MV-4-11 (cell line): Measurements from ENCODE around the gene KIZ.

Source experiments
- DNase-seq: peaks from one replicate; lab custom pipeline; 2025; lab: John Stamatoyannopoulos, UW

The KIZ gene

GRCh38 chr20:21105429-21106170 is 20.3 kb upstream of the KIZ start:
- no peak for DNase-seq

GRCh38 chr20:21106171-21107017 is 19.5 kb upstream of the KIZ start, which contains the start of gene LINC00237:
LINC00237 (minus strand) TSS chr20:21106358.
- no peak for DNase-seq

GRCh38 chr20:21109144-21109543 is 16.7 kb upstream of the KIZ start:
- DNase-seq, result no peak

- DNase-seq, result no peak
Observed at GRCh38 chr20:21110811-21111210, 15.1 kb upstream of the KIZ start.

- DNase-seq, result no peak
Observed at GRCh38 chr20:21111416-21111815, 14.5 kb upstream of the KIZ start.

GRCh38 chr20:21113697-21114096 is 12.2 kb upstream of the KIZ start:
- DNase-seq, result no peak

GRCh38 chr20:21114584-21114983 is 11.3 kb upstream of the KIZ start:
- DNase-seq, result no peak

GRCh38 chr20:21117521-21117920 is 8.4 kb upstream of the KIZ start:
- no peak for DNase-seq

GRCh38 chr20:21118138-21118537 is 7.7 kb upstream of the KIZ start:
- DNase-seq, result no peak

- no peak for DNase-seq
Observed at GRCh38 chr20:21118782-21119181, 7.1 kb upstream of the KIZ start.

- DNase-seq, result no peak
Observed at GRCh38 chr20:21124190-21124589, 1.7 kb upstream of the KIZ start.

- DNase-seq, result no peak
Observed at GRCh38 chr20:21125072-21125848, 622 bp upstream of the KIZ start.

- DNase-seq, result no peak
Observed at GRCh38 chr20:21126581-21126870, 644 bp downstream of the KIZ start.

GRCh38 chr20:21127201-21127981 is 1.5 kb downstream of the KIZ start:
- DNase-seq, result no peak

GRCh38 chr20:21129861-21130260 is 4.0 kb downstream of the KIZ start:
- no peak for DNase-seq

- no peak for DNase-seq
Observed at GRCh38 chr20:21133404-21133803, 7.5 kb downstream of the KIZ start.

- no peak for DNase-seq
Observed at GRCh38 chr20:21133917-21134622, 8.2 kb downstream of the KIZ start.

GRCh38 chr20:21134883-21135493 is 9.1 kb downstream of the KIZ start:
- no peak for DNase-seq

- no peak for DNase-seq
Observed at GRCh38 chr20:21136015-21136732, 10.3 kb downstream of the KIZ start.

- no peak for DNase-seq
Observed at GRCh38 chr20:21137078-21137477, 11.2 kb downstream of the KIZ start.
